Measurements from ENCODE around the gene CATSPERB.
"Not testable (repeated sequence)": the region's sequence is repeated elsewhere in the genome, so short reads cannot be mapped to it uniquely, and the experiment has no call there.

The CATSPERB gene

GRCh38 chr14:91669867-91670266 lies 62.0 kb downstream of the CATSPERB start:
- no peak for DNase-seq (ENCODE audit: low read depth)

- DNase-seq (ENCODE audit: low read depth), result not testable (repeated sequence)
Observed at GRCh38 chr14:91667101-91667500, 64.8 kb downstream of the CATSPERB start.

GRCh38 chr14:91660790-91661189 lies 71.1 kb downstream of the CATSPERB start:
- no peak for DNase-seq (ENCODE audit: low read depth)

- no peak for DNase-seq (ENCODE audit: low read depth)
Observed at GRCh38 chr14:91654836-91655235, 77.0 kb downstream of the CATSPERB start.

- no peak for DNase-seq (ENCODE audit: low read depth)
Observed at GRCh38 chr14:91653451-91653850, 78.4 kb downstream of the CATSPERB start.

GRCh38 chr14:91649930-91650329 lies 82.0 kb downstream of the CATSPERB start:
- no peak for DNase-seq (ENCODE audit: low read depth)

- no peak for DNase-seq (ENCODE audit: low read depth)
Observed at GRCh38 chr14:91647856-91648255, 84.0 kb downstream of the CATSPERB start.

GRCh38 chr14:91636604-91637003 lies 95.3 kb downstream of the CATSPERB start:
- DNase-seq (ENCODE audit: low read depth), result no peak

- DNase-seq (ENCODE audit: low read depth), result no peak
Observed at GRCh38 chr14:91624757-91625156, 107.1 kb downstream of the CATSPERB start.

- DNase-seq (ENCODE audit: low read depth), result no peak
Observed at GRCh38 chr14:91614187-91614586, 117.7 kb downstream of the CATSPERB start.

- no peak for DNase-seq (ENCODE audit: low read depth)
Observed at GRCh38 chr14:91613459-91614112, 118.3 kb downstream of the CATSPERB start.

GRCh38 chr14:91611528-91611927 lies 120.4 kb downstream of the CATSPERB start:
- no peak for DNase-seq (ENCODE audit: low read depth)

- DNase-seq (ENCODE audit: low read depth), result no peak
Observed at GRCh38 chr14:91609161-91609560, 122.7 kb downstream of the CATSPERB start.

GRCh38 chr14:91607322-91608047 lies 124.4 kb downstream of the CATSPERB start:
- DNase-seq (ENCODE audit: low read depth), result no peak

GRCh38 chr14:91606851-91607250 lies 125.0 kb downstream of the CATSPERB start:
- DNase-seq (ENCODE audit: low read depth), result no peak

GRCh38 chr14:91604611-91605010 lies 127.3 kb downstream of the CATSPERB start:
- DNase-seq (ENCODE audit: low read depth), result not testable (repeated sequence)

- DNase-seq (ENCODE audit: low read depth), result no peak
Observed at GRCh38 chr14:91599994-91600393, 131.9 kb downstream of the CATSPERB start.

GRCh38 chr14:91595736-91596135 lies 136.2 kb downstream of the CATSPERB start:
- DNase-seq (ENCODE audit: low read depth), result no peak

- not testable (repeated sequence) for DNase-seq (ENCODE audit: low read depth)
Observed at GRCh38 chr14:91593957-91594356, 137.9 kb downstream of the CATSPERB start.

- no peak for DNase-seq (ENCODE audit: low read depth)
Observed at GRCh38 chr14:91586410-91586809, 145.5 kb downstream of the CATSPERB start.

- DNase-seq (ENCODE audit: low read depth), result no peak
Observed at GRCh38 chr14:91585856-91586255, 146.0 kb downstream of the CATSPERB start.

GRCh38 chr14:91582761-91583160 lies 149.1 kb downstream of the CATSPERB start:
- no peak for DNase-seq (ENCODE audit: low read depth)

GRCh38 chr14:91580876-91581577 lies 150.9 kb downstream of the CATSPERB start:
- DNase-seq (ENCODE audit: low read depth), result no peak
